GOT3 (cell line): Measurements from ENCODE around the gene PTDSS2.
"Not testable (repeated sequence)": the region's sequence is repeated elsewhere in the genome, so short reads cannot be mapped to it uniquely, and the experiment has no call there.

Experiments
- DNase-seq: peaks from one replicate; lab custom pipeline; 2025; ENCODE audit warnings: mixed read lengths; lab: John Stamatoyannopoulos, UW

PTDSS2 gene

GRCh38 chr11:507727-508515, 57.8 kb downstream of the PTDSS2 start:
- no peak for DNase-seq

- no peak for DNase-seq
Observed at GRCh38 chr11:508956-509355, 58.9 kb downstream of the PTDSS2 start.

- no peak for DNase-seq
Observed at GRCh38 chr11:512761-513595, 62.9 kb downstream of the PTDSS2 start.

GRCh38 chr11:514606-515005, 64.5 kb downstream of the PTDSS2 start:
- no peak for DNase-seq

- no peak for DNase-seq
Observed at GRCh38 chr11:515131-515530, 65.1 kb downstream of the PTDSS2 start.

- no peak for DNase-seq
Observed at GRCh38 chr11:516400-516799, 66.3 kb downstream of the PTDSS2 start.

GRCh38 chr11:516918-517685, 67.0 kb downstream of the PTDSS2 start:
- DNase-seq, result not testable (repeated sequence)

GRCh38 chr11:518463-519202, 68.6 kb downstream of the PTDSS2 start:
- DNase-seq, result peak; percentile 80

GRCh38 chr11:520428-521176, 70.5 kb downstream of the PTDSS2 start:
- DNase-seq, result no peak

GRCh38 chr11:521177-521688, 71.2 kb downstream of the PTDSS2 start:
- DNase-seq, result no peak

GRCh38 chr11:526192-526591, 76.1 kb downstream of the PTDSS2 start:
- no peak for DNase-seq

- no peak for DNase-seq
Observed at GRCh38 chr11:528166-528814, 78.2 kb downstream of the PTDSS2 start.

- DNase-seq, result no peak
Observed at GRCh38 chr11:528815-529727, 79.0 kb downstream of the PTDSS2 start.

- DNase-seq, result no peak
Observed at GRCh38 chr11:529728-530411, 79.8 kb downstream of the PTDSS2 start.

- DNase-seq, result no peak
Observed at GRCh38 chr11:530960-531831, 81.1 kb downstream of the PTDSS2 start.

- DNase-seq, result no peak
Observed at GRCh38 chr11:531919-532526, 81.9 kb downstream of the PTDSS2 start.

GRCh38 chr11:532527-532985, 82.5 kb downstream of the PTDSS2 start:
- no peak for DNase-seq
